Stimulated activated CD8-positive, alpha-beta memory T cell treated with anti-CD3 and anti-CD28 coated beads, Interleukin-4, amount 100 ng/mL, for 4 hours (primary cell): ENCODE measurements around the gene PRKCQ.
A peak's percentile ranks its signal among the peaks of the same experiment; 100 is the strongest.

Experiments used
- DNase-seq, 2 donors: peaks; one replicate each; pipeline ENCODE4 v3.0.0-alpha.2; 2020; ENCODE audit warnings: low read depth in 2 of 2, low spot score in 1 of 2

The PRKCQ gene

DNA sequence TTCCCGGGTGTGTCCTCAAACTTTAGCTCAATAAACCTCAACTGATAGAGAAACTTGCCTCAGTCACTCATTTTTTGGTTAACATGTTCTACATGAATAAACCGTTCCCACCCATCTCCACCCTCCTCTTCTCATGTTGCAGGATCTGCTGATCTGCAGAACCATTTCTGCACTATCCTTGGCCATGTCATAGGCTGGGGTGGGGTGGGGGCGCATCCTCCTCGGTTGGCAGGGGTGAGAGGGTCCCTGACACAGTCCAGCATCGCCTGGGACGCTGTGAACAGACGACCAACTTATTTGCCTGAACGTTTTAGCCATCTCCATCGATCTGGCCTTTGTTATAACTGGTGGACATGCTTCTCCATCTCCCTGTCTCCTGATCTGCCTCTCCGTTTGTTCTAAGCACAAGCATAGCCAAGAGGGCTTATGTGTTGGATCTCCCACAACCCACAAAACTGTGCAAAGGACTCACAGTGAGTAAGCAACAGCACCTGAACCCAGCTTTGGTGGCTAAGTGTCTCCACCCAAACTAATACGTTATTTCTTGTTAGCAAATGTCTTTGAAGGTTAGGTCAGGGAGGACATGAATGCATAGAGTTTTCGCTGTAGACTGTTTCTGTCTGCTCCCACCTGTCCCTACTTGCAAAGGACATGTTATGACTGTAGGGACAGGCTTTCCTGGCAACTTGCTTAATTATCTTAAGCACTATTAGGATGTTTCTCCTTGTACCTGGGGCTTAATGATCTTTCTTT lies 51.7 kb downstream of the PRKCQ start:
- DNase-seq, result no peak

DNA sequence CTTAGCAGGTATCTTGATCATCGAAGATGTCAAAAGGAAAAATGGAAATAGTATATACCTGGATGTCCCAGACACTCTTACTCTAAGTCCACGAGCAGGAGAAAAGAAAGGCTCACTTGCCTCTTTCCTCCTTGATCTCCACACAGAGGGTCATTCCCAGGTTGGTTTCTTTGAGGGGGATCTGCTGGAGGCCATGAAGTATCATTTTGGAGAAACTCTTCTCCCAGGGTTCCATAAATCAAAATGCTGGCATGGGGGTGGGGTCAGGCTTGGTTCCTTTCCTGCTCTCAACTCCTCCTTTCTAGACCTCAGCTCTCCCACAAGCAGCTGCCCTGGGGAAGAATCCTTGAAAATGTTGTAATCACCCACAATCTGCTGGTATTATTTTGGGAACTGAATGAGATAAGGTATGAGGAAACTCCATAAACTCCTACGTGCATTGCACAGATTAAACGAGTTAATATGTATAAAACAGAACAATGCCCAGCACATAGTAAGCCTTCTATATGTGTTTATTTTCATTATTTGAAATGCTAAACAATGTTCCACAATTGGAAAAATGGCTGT lies 54.4 kb downstream of the PRKCQ start:
- no peak for DNase-seq

DNA sequence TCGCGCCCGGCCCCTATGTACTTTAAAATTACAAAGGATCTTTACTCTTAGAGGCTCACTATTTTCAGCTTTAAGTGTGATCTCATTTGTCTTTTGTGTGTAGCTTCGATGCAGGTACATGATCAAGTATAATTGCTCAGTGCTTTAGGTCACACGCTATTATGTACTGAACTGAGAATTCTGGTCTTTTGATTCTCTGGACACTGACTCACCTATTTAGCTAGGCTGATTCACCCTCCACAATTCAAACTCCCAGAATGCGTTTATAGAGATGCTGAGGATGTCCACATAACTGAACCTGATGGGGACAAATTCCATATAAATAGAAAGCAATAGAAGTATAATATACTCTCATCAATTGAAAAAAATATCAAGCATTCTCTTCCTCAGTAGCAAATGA lies 57.8 kb downstream of the PRKCQ start:
- DNase-seq, result no peak

DNA sequence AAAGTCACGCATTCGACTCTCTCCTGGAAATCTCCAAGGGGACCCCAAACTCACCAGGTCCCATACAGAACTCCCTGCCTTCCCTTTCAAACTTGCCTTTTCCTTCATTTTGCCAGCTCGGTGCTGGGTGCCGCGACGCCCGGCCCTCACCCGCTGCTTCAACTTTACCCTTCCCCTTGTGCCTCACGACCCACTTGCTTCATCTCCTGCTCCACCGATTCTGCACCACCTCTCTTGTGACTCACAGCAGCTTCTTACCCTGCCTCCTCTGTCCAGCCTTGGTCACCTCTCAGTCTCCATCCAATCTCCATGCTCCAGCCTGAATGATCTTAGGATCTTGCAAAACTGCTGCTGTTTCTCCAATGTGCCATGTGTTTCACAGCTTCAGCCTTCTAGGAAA lies 59.9 kb downstream of the PRKCQ start:
- no peak for DNase-seq

DNA sequence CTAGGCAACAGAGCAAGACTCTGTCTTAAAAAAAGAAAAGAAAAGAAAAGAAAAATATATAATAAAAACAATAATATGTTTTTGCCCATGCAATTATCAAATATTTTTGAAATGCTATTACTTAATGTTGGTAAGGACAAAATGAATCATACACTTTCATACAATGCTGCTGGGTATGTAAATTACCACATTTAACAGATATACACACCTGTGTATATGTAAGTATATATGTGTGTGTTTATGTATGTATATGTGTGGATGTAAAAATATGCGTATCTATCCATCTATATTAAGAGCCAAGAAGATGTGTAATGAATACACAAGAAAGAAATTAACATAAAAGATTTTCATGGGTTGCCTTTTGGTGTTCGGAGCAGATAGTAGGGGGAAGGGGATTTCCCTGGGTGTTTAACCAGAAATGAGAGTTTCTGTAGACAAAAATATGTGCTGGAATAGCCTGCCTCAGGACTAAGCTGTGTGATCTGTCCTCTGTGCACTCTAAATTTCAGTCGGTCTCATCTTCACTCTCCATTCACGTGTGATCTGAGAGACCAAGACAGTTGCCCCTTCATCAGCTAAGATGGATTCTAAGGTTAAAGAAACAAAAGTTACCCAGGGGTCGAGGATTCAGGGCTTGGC lies 61.2 kb downstream of the PRKCQ start:
- DNase-seq, result no peak

DNA sequence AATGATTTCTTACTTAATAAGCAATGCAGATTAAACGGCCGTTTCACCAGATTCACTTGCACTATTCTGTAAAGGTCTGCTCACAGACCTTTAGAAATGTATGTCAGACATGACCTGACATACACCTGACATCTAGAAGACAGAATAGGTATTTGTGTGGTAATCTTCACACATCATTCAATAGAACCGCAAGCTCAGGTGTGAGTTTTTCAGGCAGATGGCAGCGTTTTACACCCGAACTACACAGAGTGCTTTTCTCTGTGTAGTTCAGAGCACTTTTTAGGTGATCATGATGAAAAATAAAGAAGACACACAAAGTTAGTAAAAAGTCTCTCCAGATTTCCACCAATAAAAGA lies 63.2 kb downstream of the PRKCQ start:
- DNase-seq, result no peak

DNA sequence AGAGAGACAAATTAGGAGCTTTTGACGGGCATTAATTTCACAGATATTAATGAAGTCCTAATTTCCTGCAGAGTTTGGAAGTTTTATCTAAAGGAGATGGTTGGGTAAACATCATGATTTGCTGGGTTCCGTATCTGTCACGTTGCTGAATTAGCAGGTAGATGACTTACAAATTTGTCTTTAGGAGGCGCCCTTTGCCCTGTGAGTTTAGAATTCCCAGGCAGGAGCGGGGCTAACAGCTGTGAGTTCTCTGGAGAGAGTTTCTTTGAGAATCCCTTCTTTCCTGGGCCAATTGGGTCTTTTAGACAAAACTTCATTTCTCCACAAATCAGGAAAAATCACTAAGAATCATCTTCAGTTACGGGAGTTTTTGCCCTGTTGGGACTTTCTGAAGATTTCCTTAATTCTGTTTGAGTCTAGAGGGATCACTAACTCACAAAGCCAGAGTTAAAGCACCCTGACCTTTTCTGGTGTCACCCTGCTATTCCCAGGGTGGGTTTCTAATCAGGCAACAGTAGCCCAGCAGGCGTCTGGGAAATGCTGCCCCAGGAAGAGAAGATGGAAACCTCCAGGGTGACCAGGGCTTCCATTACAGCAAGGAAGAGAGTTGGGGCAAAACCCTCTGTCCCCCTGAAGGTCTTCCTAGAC lies 63.7 kb downstream of the PRKCQ start:
- no peak for DNase-seq

DNA sequence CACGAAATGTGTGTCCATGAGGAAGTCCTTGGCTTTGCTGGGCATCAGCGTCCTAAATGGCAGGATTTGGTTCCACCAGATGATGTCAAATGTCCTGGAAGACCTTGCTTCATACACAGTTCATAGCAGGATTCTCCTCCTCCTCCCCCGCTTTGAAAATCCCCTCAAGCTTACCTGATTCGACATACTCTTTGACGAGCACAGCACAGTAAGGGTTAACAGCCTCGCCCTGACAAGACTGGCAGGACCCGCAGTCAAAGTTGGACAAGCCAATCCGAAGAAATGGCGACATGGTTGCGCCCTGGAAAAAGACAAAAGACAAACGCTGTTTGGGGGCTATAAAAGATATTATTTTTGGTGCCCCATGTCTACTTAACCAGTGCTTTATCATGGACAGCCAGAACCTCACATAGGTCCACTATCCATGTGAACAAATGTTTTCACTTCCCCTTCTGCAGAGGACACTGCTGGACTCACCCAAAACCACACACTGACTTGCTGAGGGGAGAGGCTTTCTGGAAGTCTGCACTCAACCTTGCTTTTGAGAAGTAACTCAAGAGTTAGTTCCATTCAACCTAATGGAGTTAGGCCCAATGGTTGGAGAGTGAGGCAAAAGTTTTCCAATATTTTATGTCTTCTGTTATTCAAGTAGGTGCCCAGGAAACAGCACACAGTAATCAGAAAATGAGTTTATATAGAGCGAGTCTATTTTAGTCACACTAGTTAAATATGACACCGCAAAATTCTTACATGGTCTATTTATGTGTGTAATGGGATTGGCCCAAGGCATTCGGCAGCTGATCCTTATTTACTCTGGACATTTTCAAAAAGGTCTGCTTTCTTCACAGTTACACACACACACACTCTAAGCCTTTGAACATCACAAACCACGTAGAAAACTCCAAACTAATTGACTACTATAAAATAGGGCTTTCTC lies 65.0 kb downstream of the PRKCQ start:
- DNase-seq, result no peak

DNA sequence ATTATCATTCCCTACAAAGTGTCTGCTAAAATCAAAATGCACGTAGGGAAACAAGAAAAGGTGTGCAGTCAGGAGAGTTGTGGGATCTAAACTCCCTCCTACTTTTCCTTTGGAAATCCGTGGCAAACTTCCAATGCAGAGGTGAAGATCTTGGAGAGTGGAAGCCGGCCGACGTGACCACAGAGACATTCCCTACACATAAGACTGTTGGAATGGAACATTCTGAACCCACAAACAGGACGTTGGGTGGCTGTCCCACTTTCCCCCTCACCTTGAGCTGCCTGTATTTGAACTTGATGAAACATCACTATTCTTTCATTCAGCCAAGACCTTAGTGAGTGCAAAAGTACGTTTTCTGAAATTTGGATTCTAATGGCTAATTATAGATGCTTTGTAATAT lies 65.9 kb downstream of the PRKCQ start:
- no peak for DNase-seq

DNA sequence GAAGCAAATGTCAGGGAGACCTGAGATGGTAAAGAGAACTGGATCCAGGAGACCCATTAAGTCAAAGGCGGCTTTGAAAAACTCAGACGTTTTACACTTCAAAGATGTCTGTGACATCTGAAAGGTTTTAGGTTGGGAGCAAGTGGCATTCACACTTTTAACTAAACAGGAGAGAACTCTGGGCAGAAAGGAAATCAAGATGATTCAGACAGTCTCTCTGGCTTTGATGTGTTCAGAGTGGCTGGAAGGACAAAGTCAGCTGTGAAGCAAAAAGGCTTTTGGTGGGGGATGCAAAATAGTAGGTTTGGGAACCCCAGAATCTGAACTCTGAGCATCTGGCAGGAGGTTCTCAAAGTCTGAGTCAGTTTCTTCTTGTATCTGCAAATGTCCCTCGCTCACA lies 66.6 kb downstream of the PRKCQ start:
- no peak for DNase-seq

DNA sequence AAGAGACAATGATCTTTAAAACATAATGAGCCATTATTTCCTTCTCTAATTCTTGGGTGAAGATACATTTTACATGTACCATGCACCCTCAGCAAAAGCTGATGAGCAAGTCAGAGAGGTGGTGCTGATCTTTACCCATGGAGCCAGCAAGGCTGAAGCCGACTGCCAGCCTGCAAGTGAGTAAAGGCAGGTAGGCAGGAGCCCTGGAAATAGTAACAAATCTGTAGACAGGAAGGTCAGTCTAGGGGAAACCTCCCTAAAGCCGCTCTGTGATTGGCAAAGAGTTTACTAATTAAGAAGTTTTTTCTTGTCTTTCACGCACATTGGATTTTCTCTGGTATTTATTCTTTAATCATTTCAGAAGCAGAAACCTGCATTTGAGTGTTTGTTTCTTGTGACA lies 67.9 kb downstream of the PRKCQ start:
- DNase-seq, result no peak

DNA sequence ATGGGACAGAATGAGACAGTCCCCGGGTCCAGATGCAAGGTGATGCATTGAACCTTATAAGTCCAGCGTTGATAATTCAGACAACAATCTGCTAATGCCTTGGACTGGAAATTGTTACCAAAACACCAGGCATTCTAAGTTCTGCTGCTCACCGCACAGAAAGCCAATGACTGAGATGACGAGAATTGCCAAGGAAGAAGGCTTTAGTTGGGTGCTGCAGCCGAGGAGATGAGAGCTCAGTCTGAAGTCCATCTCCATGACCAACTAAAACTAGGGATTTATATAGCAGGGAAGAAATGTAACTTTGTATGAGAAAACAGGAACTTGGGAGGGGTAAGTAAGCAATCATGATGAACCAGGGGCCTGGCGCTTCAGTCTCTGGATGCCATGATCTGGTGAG lies 68.7 kb downstream of the PRKCQ start:
- DNase-seq, result no peak

DNA sequence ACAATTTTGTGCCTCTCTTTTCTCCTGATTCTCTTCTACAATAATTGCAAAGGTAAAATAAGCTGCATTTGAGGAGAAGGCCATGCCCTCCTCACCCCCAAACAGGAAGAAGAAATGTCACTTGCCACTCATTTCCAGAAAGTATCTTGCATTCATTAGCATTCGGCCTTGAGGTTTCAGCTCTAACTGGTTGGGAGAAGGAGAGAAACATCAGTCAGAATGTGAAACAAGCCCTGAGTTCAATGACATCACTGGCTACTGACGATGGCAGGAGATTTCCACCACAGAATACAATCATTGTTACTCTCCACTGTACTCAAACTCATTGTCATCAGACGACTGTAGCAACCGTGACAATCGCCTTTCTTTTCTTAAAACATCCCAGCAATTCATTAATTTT lies 72.8 kb downstream of the PRKCQ start:
- DNase-seq, result no peak

DNA sequence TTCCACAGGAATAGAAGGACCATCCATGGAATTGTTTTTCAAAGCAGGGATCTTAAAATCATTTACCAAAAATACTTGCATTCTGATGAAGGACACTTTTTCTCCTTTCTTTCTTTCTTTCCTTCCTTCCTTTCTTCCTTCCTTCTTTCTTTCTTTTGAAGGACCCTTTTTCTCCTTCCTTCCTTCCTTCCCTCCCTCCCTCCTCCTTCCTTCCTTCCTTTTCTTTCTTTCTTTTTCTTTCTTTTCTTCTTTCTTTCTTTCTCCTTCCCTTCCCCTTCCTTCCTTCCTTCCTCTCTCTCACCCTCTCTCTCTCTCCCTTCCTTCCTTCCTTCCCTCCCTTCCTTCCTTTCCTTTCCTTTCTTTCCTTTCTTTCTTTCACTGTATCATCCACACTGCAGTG lies 74.8 kb downstream of the PRKCQ start:
- DNase-seq, result no peak

DNA sequence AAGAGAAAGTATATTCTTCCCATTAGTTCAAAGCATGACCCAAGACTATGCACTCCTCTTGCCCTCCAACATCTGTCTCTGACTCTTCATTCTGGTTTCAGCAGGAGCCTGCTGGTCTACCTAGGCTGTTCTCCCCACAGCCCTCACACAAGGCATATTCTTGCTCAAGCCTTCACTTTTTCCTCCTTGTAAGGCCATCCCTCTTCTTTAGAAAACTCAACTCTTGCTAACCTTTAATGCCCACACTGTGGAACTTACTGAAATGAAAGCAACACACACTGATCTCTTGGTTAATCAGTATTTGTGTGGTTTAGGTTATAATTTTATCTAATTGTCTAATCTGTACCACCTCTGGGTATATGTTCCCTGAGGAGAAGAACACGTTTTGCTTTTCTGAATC lies 75.8 kb downstream of the PRKCQ start:
- no peak for DNase-seq

DNA sequence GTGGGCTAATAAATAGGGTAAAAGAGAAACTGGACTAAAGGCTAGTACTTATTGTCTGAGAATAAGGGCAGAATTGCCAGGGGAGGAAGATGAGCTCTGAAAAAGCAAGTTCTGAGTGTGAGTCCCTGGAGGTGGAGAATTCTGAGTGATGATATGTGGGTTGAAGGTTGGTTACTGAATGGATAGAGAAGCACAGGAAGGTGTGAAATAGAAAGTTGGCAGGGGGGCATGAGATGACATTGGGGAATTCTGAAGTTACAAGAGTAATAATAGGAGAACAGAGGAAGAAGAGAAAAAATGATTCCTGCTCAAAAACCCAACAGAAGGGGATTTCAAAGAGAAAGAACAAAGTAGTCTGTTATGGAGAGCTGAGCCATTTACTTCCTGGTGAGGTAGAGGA lies 76.9 kb downstream of the PRKCQ start:
- no peak for DNase-seq

DNA sequence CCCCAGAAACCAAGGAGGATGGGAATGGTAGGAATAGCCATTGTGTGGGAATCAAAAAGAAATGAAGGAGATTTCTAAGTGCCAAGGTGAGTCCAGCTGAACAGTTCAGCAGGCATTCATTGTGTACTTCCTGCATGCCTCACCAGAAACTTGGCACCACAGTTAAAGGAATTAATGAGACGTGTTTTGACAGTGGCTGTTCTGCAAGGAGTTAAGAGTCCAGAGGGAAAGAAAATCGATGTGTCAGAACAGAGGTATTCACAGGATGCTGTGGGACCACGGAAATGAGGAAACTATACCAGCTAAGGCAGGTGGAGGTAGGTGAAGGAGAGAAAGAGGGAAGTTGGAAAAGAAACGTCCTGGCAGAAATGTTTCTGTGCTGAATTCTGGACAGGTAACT lies 78.1 kb downstream of the PRKCQ start:
- DNase-seq, result no peak

DNA sequence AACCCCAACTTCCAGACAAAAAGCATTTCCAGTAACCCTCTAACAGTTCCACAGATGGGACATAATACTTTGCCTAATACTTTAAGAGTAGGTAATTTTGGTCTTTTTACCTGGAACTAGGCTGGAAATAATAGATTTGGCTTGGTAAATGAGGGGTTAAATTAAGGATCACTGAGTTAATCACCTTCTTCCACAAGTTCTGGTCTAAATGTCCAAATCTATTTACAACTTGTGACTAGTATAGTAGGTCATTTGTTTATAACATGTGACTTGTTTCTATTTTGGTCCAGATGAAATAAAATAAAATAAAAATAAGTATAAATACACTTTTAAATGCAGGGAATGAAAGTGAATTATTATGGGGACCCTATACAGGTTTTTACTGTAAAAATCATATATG lies 80.1 kb downstream of the PRKCQ start:
- no peak for DNase-seq

DNA sequence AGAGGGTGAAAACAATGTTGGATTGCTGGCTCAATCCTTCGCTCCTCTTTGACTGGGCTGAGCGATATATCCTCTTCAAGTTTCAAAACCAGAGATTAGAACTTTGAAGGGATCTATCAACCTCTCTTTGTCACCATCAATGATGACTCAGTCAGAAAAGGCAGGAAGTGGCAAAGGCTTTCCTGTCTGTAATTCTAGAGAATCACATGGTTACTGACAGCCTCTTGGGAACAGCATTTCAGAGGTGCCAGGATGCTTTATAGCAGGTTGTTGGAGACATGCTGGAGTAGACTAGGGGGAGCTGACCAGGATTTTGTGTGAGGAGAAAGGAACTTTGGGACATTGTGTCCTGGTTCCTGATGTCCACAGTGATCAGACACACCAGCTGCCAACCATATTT lies 81.3 kb downstream of the PRKCQ start:
- DNase-seq, result no peak

DNA sequence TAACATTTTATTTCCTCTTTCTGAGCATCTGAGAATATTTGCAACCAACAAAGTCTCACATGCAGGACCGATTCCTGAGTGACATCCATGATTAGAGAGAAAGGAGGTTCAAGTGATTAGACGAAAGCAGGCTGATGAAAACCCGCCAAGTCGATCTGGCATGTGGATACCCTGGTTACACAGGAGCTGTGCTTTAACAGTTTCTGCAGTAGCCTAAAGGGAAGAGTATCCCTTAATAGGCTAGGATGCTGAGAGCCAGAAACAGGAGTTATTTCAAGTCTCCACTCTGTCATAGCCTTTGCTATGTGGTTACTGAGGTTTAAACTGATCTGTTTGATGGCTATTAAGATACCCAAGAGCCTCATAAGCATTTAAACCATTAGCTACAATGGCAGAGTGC lies 82.5 kb downstream of the PRKCQ start:
- DNase-seq, result no peak

DNA sequence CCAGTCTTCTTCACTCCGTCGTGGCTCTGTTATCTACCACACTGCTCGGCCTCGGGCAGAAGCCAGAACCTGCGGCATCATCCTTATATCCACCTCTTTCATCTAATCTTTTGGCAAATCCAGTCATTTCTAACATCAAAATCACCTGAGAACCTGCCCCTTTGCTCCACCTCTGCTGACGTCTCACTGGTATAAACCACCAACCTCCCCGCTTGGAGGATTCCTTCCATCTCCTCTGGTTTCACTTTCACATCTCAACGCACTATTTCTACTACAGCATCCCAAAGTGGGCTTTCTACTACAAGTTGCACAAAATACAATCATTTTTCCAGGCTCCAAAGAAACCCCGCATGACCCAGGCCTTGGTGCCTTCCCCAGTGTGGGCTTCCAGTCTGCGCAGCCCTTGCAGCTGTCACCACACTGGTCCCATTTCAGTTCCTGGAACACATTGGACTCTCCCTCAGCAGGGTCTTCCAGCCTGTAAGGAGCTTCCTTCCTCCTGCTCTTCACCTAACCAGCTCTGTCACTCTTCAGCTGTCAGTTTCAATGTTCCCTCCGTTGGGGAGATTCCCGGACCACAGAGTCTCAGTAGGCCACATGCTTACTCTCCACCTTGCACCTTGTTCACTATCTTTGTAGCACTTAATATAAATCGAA lies 85.0 kb downstream of the PRKCQ start:
- peak in 1 of 2 donors; percentile 34 for DNase-seq
